HG02571 (cell line): ENCODE data around the gene ABCC11.

Experiments
- ATAC-seq: cut with Tn5 transposase; IDR thresholded peaks from one replicate; pipeline ENCODE4 v1.9.1; 2021; ENCODE audit warnings: mild to moderate bottlenecking, moderate library complexity; ENCODE audit not compliant: unreplicated experiment

The ABCC11 gene

GRCh38 chr16:48164907-48165715 lies 82.2 kb downstream of the ABCC11 start:
- ATAC-seq: peak; percentile 81

- ATAC-seq: no peak
Observed at GRCh38 chr16:48162839-48163410, 84.4 kb downstream of the ABCC11 start.

DNA sequence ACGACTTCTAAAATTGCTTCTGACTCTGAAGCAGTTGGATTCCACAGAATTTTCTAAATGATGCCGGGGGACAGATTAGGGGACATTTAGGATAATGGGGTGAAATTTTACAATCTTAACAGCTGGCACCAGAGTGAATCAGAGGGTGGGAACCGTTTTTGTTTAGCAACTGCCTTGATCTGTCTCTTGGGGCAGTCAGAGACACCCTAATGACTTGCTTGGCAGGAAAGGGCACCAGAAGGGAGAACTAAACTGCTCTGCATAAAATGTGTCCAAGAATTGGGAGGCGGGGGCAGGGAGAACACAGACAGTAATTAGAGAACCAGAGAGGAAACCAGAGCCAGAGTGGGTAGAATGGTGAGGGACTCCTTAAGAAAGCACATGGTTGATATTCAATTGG lies 85.4 kb downstream of the ABCC11 start:
- ATAC-seq: no peak

DNA sequence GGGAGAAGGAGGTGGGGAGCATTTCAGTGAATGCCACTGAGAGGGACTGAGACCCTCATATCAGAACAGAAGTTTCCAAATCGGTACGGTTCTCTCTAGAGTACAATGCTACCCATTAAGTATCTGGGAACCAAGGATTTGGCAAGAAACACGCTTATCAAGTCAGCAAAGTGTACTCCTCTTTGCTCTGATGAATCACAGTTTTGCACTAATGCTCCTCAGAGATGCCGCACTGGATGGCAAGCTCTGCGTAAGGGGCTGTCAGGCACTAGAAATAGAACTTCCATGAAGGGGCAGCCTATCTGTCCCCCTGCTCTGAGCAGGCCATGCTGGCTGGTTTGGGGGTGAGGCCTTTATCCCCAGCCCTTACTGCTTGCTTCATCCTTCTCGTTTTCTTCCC lies 86.8 kb downstream of the ABCC11 start:
- ATAC-seq: no peak

GRCh38 chr16:48158296-48158695 lies 89.0 kb downstream of the ABCC11 start:
- ATAC-seq: peak; percentile 59

DNA sequence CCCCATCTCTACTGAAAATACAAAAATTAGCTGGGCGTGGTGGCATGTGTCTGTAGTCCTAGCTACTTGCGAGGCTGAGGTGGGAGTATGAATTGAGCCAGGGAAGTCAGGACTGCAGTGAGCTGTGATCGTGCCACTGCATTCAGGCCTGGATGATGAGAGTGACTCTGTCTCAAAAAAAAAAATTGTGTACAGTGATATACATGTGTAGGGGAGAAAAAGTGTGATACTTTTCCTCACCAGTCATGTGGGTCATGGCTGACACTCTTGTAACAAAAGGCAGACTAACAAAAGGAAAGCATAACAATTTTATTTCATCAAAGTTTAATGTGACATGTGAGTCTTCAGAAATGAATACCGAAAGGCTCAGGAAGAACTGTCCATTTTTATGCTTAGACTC lies 89.5 kb downstream of the ABCC11 start:
- ATAC-seq: no peak

- no peak for ATAC-seq
Observed at GRCh38 chr16:48157302-48157701, 90.0 kb downstream of the ABCC11 start.

- no peak for ATAC-seq
Observed at GRCh38 chr16:48156790-48157209, 90.5 kb downstream of the ABCC11 start.

- no peak for ATAC-seq
Observed at GRCh38 chr16:48155926-48156789, 91.2 kb downstream of the ABCC11 start, which contains the start of gene ABCC12. TSS of gene ABCC12 (minus strand) at chr16:48155993. CDS start at chr16:48146424, 9,569 bp downstream.

DNA sequence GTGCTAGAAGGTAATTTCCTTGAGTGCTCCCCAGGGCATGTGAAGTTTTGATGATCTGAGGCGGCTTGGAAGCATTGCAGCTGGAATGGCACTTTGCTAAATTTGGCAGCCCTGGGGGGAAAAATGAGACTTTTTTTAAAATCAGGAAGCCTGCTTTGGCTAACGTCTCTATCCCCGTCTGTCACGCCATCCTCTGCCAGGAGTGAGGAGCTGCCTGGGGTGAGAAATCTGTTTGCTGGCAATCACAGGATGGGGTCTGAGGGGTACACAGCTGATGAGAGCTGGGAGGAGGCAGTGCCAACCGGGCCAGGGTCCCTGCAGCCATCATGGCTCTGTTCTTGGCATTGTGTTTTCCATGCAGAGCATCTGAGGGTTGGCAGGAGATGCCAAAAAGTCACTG lies 93.6 kb downstream of the ABCC11 start:
- no peak for ATAC-seq

GRCh38 chr16:48152226-48152625 lies 95.1 kb downstream of the ABCC11 start:
- no peak for ATAC-seq

GRCh38 chr16:48150707-48151106 lies 96.6 kb downstream of the ABCC11 start:
- ATAC-seq: no peak

DNA sequence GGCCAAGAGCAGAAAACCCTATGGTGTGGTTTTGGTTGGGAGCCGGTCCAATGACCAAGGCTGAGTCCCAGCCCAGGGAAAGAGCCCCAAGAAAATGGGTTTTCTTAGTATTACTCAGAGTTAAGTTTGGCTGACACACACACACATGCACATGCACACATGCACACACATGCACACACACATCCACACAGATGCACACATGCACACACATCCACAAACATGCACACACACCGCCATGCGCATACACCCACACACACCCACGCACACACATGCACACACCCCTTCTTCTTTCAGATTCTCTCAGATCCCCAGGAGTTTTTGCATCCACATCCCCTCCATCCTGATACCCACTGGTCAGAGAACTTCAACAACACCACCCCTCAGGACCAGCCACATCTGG lies 100.6 kb downstream of the ABCC11 start:
- ATAC-seq: no peak

- ATAC-seq: no peak
Observed at GRCh38 chr16:48146131-48146530, 101.2 kb downstream of the ABCC11 start.

DNA sequence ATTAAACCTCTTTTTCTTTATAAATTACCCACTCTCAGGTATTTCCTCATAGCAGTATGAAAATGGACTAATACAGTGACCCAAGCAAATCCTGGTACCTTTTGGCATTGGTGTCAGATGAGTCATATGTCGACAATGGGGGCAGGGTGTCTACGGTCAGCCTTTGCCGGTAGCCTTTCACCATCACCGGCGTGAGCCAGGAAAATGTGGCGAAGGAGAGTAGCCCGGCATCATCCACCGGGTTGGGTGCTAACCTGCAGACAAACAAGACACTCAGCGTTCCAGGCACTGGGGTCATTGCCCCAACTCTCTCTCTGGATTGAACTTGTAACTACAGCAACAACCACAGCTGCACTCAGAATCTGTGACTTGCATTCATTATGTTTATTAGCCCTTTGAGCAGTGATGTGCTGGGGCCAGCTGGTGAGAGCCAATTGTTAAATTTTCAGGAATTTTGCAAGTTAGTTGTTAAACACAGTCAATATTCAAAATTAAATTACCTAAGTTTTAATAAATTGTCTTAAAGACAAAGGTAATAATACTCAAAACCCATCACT lies 103.4 kb downstream of the ABCC11 start:
- no peak for ATAC-seq

GRCh38 chr16:48140821-48141220 lies 106.5 kb downstream of the ABCC11 start:
- ATAC-seq: no peak

DNA sequence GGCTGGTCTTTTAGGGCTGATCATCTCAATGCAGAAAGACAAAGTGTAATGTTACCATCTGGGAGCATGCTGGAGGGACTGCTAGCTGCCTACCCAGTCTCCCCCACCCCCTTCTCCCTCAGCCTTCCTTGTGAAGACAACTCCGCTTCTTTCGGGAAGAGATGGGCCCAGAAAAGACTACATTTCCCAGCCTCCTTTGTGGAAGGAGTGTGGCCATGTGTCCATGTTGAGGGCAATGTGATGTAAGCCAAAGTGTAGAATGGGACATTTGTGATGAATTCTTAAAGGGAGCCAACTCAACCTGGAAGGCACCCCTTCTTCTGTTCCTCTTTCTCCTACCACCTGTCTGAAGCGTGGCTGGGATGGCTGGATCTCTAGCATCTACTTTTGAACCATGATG lies 107.8 kb downstream of the ABCC11 start:
- ATAC-seq: no peak

DNA sequence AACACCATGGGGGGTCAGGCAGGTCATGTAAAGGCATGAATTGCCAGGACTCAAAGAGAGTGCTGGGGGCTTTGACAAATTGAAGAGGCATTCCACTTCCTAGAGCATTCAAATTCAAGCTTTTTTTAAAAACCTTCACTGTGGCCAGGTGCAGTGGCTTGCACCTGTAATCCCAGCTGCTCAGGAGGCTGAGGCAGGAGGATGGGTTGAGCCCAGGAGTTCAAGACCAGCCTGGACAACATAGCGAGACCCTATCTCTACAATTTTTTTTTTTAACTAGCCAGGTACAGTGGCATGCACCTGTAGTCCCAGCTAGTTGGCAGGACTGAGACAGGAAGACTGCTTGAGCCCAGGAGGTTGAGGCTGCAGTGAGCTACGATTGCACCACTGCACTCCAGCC lies 108.8 kb downstream of the ABCC11 start:
- ATAC-seq: no peak

DNA sequence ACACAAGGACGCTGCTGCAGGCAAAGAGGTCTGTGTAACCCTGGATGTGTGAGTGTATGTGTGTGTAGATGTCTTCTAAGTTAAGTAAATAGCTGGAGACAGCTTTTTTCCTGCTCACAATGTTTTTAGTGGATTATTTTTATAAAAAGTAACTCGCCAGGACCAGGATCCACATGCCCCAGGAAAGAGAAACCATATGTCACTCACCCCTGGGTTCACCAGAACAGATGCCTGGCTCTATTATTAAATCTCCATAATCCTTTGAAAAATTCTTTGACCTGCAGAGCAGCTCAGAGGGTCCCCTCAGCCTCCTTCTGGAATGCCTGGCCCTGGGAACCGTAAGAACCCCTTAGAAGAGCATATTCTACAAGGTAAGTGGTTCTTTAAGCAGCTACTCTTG lies 109.5 kb downstream of the ABCC11 start:
- no peak for ATAC-seq

- no peak for ATAC-seq
Observed at GRCh38 chr16:48136547-48137360, 110.6 kb downstream of the ABCC11 start.
